Mesodermal cell (in vitro differentiated cells): ENCODE measurements around the gene SYT5.
A peak's percentile ranks its signal among the peaks of the same experiment; 100 is the strongest.
"Not testable (repeated sequence)": the region's sequence is repeated elsewhere in the genome, so short reads cannot be mapped to it uniquely, and the experiment has no call there.

ENCODE experiments used
- H3K27ac ChIP-seq: 2 replicates; pipeline ENCODE4 v1.7.0; 2013; ENCODE audit warnings: mild to moderate bottlenecking, low read depth, low read length, moderate library complexity; ENCODE audit not compliant: severe bottlenecking
- H3K36me3 ChIP-seq: 2 replicates; pipeline ENCODE4 v1.7.1; 2013; ENCODE audit warnings: mild to moderate bottlenecking, low read length, moderate library complexity; ENCODE audit not compliant: control insufficient read depth, insufficient read depth
- H3K4me1 ChIP-seq: one replicate; pipeline ENCODE4 v1.7.1; 2013; ENCODE audit warnings: mild to moderate bottlenecking, low read length; ENCODE audit not compliant: insufficient read depth, control insufficient read depth, poor library complexity, severe bottlenecking
- H3K4me3 ChIP-seq: 2 replicates; pipeline ENCODE4 v1.7.0; 2013; ENCODE audit warnings: low read length, control low read depth, mild to moderate bottlenecking; ENCODE audit not compliant: insufficient read depth, poor library complexity, severe bottlenecking; ENCODE audit errors: extremely low read depth
- H3K9me3 ChIP-seq: 2 replicates; pipeline ENCODE4 v1.7.1; 2013; ENCODE audit warnings: mild to moderate bottlenecking, low read length, moderate library complexity; ENCODE audit not compliant: control insufficient read depth
- WGBS, 2 experiments: methylation state at CpG; one replicate each; pipeline ENCODE4 v1.1.5; 2013; ENCODE audit warnings: missing lambda C conversion rate in 2 of 2; ENCODE audit not compliant: insufficient coverage in 2 of 2; 5-methylcytosine and 5-hydroxymethylcytosine counted together

The SYT5 gene

DNA sequence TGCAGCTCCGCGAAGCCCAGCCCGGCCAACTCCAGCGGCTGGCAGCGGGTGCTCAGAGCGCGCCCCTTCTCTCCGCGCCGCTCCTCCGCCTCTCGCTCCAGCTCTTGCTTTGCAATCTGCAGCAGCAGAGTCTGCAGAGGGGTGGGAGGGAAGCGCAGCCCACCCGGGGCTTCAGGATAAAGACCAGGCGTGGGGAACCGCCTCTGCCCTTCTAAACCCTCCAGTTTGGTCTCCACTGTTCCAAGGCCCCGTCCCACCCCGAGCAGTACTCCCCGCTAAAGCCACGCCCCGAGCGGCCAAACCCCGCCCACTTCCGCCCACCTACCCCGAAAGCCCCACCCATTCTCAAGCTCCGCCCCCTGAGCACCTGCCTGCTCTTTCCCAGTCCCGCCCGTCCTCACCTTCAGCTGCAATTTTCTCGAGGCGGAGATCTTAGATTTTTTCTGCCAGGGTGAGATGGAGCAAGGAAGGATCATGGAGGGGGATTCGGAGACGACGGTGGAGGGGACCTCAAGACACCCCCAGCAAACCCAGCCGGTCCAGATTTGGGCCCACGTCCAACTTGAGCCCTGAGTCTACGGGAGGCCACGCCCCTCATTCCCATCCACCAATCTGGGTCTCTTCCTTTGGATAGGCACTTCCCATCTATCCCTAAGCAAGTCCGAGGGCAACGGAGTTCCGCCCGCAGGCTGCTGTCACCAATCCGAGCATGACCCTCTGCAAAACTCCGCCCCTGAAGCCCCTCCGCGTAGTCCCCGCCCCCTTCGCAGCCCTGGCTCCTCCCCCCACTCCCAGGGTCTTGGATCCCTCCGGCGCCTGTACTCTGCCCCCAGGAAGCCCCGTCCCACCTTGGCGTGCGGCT lies 23.7 kb downstream of the SYT5 start:
- peaks cover 8% of the 10 kb centered on the region for H3K9me3 ChIP-seq
- H3K4me1 ChIP-seq, result peaks cover 17% of the 10 kb centered on the region
- no peaks in the 10 kb centered on the region for H3K36me3 ChIP-seq
- WGBS, 2 experiments, result 45 to 60% methylated on average over 27 to 41 of the region's 52 CpGs
- H3K4me3 ChIP-seq, result no peak overlapping the region
- H3K27ac ChIP-seq, result no peak overlapping the region

GRCh38 chr19:55155784-55156183 lies 24.3 kb downstream of the SYT5 start:
- H3K4me3 ChIP-seq, H3K27ac ChIP-seq, H3K36me3 ChIP-seq: not testable (repeated sequence)
- Histone ChIP-seq H3K4me1 (peaks cover 17% of the 10 kb centered on the region), H3K9me3 (peaks cover 10% of the 10 kb centered on the region)
- 50 to 63% methylated on average over 5 of the region's 5 CpGs for WGBS, 2 experiments

GRCh38 chr19:55153652-55154264 lies 26.3 kb downstream of the SYT5 start:
- WGBS, 2 experiments, result 92 to 94% methylated on average over 10 to 12 of the region's 12 CpGs
- no peaks in the 10 kb centered on the region for H3K36me3 ChIP-seq
- no peak overlapping the region for H3K4me3 ChIP-seq

GRCh38 chr19:55152017-55152416 lies 28.1 kb downstream of the SYT5 start:
- Histone ChIP-seq H3K9me3 (peaks cover 10% of the 10 kb centered on the region), H3K27ac (no peak overlapping the region), H3K4me3 (no peak overlapping the region), H3K36me3 (no peaks in the 10 kb centered on the region), H3K4me1 (no peaks in the 10 kb centered on the region)

More at GRCh38 chr19:55153652-55154264, 26.3 kb downstream of the SYT5 start:
- H3K4me1 ChIP-seq, result peaks cover 2% of the 10 kb centered on the region
- peaks cover 10% of the 10 kb centered on the region for H3K9me3 ChIP-seq
- H3K27ac ChIP-seq, result no peak overlapping the region

DNA sequence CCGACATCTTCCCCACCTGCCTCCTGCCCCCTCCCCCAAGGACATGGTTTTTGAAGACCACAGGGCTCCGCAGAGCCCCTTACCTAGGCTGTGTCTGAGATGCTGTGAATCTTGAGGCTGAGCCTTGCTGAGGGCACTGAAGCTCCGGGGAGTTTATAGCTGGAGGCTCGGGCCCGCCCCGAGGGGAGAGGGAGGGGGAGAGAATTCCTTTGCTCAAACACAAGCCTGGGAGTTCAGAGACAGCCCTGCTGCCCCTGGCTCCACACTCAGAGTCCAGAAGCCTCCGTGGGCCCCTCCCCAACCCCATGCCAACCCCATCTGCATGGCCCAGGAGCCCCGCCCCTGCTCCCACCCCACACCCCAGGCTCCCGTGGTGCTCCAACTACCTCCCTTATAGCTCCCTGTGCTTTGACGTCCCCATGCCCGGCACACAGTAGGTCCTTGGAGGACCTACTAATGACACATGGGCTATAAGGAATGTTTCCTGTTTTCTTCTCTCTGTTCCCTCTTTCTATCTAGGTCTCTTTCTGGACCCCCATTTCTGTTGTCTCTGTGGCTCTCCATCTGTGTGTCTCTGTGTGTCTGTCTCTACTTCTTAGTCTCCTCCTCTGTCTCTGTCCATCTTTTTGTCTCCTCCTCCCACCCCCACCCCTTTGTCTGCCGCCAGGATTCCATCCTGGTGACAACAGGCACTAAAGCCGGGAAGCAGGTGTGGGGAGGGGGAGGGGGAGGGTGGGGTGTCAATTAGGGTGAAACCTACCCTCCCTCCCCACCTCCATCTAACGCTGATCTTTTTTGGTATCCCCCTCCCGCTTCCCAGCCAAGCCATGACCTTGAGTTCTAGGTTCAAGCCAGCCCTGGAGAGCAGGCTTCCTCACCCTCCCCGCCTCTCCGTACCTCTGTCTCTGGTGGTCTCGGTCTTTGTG lies 30.7 kb downstream of the SYT5 start, which contains the start of gene TNNT1:
Gene TNNT1, minus strand, starts transcription at position 129 of the 926 bp plus-strand sequence. CDS start 2,049 bp downstream, outside the sequence.
- peaks cover 10% of the 10 kb centered on the region for H3K9me3 ChIP-seq
- no peaks in the 10 kb centered on the region for H3K36me3 ChIP-seq
- H3K4me1 ChIP-seq, result no peaks in the 10 kb centered on the region
- no peak within 1 kb of the TSS for H3K27ac ChIP-seq
- 18 to 20% methylated on average over 13 of the region's 18 CpGs for WGBS, 2 experiments
- H3K4me3 ChIP-seq, result no peak within 1 kb of the TSS

DNA sequence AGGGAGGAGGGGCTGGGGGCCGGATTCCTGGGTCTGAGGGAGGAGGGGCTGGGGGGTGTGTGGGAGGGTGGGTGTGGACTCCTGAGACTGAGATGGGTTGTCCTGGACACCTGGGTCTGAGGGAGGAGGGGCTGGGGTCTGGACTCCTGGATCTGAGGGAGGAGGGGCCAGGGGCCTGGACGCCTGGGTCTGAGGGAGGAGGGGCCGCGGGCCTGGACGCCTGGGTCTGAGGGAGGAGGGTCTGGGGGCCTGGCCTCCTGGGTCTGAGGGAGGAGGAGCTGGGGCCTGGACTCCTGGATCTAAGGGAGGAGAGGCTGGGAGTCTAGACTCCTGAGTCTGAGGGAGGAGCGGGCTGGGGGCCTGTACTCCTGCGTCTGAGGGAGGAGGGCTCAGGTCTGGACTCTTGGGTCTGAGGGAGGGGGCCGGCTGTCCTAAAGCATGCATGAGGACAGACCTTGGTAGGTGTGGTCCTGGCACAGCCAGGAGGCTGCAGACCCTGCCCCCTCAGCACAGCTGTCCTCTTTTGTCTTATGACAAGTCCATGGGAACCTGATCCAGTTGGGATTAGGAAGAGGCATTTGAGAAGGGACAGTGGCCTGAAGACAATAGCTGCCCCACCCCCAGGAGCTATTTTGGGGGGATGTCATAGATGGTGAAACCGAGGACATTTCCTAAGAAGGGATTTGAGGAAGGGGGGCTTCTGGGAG lies 32.4 kb downstream of the SYT5 start:
- H3K4me3 ChIP-seq, result no peak overlapping the region
- H3K4me1 ChIP-seq, result no peaks in the 10 kb centered on the region
- 12 to 31% methylated on average over 5 to 6 of the region's 9 CpGs for WGBS, 2 experiments
- no peak overlapping the region for H3K27ac ChIP-seq
- no peaks in the 10 kb centered on the region for H3K36me3 ChIP-seq
- H3K9me3 ChIP-seq, result peaks cover 10% of the 10 kb centered on the region

DNA sequence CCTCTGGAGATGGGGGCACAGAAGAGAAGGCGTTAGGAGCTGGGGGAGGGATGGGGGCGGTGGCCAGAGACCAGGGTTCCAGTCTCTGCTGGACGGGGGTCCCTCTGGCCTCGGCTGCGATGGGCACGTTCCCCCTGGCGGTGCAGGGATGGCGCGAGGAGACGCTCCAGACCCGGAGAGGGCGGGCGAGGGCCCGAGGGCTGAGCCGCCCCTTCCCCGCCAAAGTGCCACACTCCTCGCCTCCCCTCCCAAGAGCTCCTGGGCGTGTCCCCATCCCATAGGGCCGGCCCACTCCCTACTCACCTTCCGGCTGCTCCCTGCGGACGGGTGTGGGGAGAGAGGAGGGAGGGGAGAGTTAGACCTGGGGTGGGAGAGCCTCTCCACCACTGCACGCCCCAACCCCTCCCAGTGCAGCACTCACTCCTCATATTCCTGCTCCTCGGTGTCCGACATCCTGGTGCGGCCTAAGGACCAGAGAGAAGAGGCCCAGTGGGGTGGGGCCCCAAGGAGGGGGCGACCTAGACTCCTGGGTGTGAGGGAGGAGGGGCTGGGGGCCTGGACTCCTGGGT lies 33.3 kb downstream of the SYT5 start:
- H3K4me1 ChIP-seq, result no peaks in the 10 kb centered on the region
- H3K36me3 ChIP-seq, result no peaks in the 10 kb centered on the region
- peak overlapping the region; percentile 35 for H3K4me3 ChIP-seq
- H3K27ac ChIP-seq, result no peak overlapping the region
- H3K9me3 ChIP-seq, result peaks cover 6% of the 10 kb centered on the region
- WGBS, 2 experiments, result 0% methylated on average over 3 to 5 of the region's 27 CpGs

DNA sequence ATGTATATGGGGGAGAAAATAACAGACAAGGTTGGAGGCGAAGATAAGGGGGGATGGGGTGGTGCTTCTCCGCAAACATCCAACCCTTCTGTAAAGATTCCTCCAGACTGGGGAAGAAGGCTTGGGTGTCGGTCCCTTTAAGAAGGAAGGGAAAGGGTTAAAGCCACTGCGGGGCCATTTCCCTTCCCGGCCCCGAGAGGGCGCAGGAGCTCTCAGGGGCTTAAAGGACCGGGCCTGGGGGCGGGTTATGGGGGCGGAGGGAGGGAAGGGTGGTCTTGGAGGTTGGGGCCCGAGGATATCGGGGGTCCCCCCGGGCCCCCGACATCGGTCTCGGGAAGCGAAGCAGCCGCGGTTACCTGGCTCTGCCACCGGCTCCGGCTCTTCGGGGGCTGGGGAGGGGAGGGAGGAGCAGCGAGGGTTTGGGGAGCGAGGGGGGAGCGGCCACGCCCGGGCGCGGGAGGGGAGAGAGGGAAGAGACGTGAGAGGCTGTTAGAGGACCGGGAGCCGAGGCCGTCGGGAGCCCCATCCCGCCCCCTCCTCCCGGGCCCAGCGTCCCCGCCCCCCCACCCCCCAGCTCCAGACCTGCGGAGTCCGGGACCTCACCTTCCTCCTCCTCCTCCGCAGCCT lies 33.9 kb downstream of the SYT5 start:
- Histone ChIP-seq H3K4me1 (no peaks in the 10 kb centered on the region), H3K27ac (no peak overlapping the region), H3K36me3 (no peaks in the 10 kb centered on the region), H3K9me3 (no peaks in the 10 kb centered on the region), H3K4me3 (peak overlapping the region; percentile 35)
- 0% methylated on average over 12 to 15 of the region's 41 CpGs for WGBS, 2 experiments

DNA sequence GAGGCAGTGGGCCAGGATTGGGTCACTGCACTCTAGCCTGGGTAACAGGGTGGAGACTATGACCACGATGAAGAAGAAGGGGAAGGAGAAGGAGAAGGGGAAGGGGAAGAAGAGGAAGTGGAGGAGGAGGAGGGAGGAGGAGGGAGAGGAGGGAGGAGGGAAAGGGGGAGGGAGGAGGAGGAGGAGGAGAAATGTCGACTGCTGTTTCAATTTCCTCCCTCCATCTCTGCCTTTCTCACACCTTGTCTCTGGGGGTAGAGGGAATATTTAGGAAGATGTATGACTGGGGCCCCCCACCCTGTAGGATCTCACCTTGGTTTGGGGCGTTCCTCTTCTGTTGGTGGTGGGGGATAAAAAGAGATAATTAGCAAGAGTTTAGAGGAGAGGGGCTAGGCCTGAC lies 34.9 kb downstream of the SYT5 start:
- Histone ChIP-seq H3K9me3 (no peaks in the 10 kb centered on the region), H3K4me3 (no peak overlapping the region), H3K27ac (no peak overlapping the region), H3K4me1 (no peaks in the 10 kb centered on the region), H3K36me3 (no peaks in the 10 kb centered on the region)
- no CpG with 5 or more reads among the region's 3 CpGs for WGBS, 2 experiments
